ENCODE measurements around the gene GAS7. TPM values are rescaled to one million over a fixed set of nuclear protein-coding genes. Genes with fewer than 3 reads are reported as not detected.

GAS7 gene
- total and polyA plus RNA-seq, 4 donors, result 9.0 to 112 (median 46.1) TPM

DNA sequence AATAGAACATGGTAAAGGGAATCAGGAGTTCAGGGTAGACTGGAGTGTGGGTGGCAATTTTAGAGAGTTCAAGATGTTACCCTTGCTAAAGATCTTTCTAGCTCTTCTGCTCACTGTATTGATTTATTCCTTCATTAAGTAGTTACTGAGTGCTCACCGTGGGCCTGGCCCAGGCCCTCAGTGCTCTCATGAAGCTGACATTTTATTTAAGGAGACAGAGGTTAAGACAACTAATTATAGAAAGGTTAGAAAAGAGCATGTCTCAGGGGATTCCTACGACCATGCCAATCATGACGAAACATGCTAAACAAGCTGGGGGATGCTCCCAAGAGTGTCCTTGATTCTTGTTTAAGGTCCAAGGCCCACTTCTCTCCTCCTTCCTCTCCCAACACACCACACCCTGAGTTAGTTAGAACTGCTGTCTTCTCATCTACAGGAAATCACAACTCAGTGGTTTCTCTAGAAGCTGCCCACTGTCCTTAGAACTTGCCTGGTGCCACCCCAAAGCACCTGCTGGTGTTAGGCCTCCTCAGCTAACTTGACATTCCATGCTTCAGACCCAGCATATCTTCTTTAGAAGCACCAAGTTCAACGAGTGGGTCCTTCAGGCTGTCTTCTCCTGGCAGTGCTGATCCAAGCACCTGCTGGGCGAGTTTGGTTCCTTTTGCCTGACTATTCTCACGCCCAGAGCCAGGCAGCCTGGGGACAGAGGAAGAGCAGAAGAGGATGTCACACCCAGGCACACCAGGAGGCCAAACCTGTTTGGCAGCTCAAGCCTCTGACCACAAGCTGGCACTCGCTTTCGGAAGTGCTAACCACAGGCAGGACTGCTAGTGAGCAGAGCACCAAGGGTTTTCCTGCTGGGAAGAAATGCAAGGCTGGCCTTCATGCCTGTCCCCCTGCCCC lies 79.0 kb downstream of the GAS7 start:
- ATAC-seq (ENCODE audit: insufficient read depth, low FRiP score) (no peak), DNase-seq (peak in 2 of 3 donors; percentile 37 to 58)
- Histone ChIP-seq H3K4me1 (ENCODE audit: control insufficient read depth in 5 of 5, insufficient read depth in 5 of 5, low read length in 5 of 5) (peaks cover 0 to 62% (median 33%) of the 10 kb centered on the region in 5 donors), H3K36me3 (ENCODE audit: control insufficient read depth in 4 of 4, insufficient read depth in 4 of 4, low read length in 4 of 4) (no peaks in the 10 kb centered on the region), H3K9ac (ENCODE audit: insufficient read depth in 1 of 2, low read length in 2 of 2) (no peak overlapping the region), H3K27ac (ENCODE audit: low read depth in 1 of 2, low read length in 1 of 2) (peak overlapping the region; percentile 1 to 48), H3K9me3 (ENCODE audit: control insufficient read depth in 4 of 4, insufficient read depth in 3 of 4, low read length in 3 of 4) (peaks cover 0 to 2% (median 0%) of the 10 kb centered on the region in 4 donors), H3K27me3 (ENCODE audit: control insufficient read depth in 3 of 3, insufficient read depth in 3 of 3, low read length in 2 of 3) (no peaks in the 10 kb centered on the region), H3K4me3 (no peak overlapping the region)
- WGBS, 2 donors, result 29 to 31% methylated on average over 8 of the region's 8 CpGs
- TF ChIP-seq, protein P1, sequence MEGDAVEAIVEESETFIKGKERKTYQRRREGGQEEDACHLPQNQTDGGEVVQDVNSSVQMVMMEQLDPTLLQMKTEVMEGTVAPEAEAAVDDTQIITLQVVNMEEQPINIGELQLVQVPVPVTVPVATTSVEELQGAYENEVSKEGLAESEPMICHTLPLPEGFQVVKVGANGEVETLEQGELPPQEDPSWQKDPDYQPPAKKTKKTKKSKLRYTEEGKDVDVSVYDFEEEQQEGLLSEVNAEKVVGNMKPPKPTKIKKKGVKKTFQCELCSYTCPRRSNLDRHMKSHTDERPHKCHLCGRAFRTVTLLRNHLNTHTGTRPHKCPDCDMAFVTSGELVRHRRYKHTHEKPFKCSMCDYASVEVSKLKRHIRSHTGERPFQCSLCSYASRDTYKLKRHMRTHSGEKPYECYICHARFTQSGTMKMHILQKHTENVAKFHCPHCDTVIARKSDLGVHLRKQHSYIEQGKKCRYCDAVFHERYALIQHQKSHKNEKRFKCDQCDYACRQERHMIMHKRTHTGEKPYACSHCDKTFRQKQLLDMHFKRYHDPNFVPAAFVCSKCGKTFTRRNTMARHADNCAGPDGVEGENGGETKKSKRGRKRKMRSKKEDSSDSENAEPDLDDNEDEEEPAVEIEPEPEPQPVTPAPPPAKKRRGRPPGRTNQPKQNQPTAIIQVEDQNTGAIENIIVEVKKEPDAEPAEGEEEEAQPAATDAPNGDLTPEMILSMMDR (IDR thresholded peaks at IDR 0.05; ENCODE audit: control extremely low read depth, extremely low read depth), result no peak

DNA sequence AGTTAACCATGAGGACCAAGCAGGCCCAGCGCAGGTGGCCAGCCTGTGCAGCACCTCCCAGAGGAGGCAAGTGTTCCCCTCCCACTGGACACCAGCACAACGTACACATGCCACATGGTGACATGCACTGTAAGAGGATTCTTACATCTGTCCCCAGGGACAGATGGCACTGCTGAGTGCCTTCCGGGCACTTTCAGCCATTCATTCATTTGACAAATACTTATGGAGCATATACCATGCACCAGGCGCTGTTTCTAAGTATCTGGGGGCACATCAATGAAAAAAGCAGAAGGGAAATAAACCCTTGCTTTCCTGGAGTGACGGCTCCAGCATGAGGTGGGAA lies 79.6 kb downstream of the GAS7 start:
- peaks cover 0 to 62% (median 28%) of the 10 kb centered on the region in 5 donors for H3K4me1 ChIP-seq (ENCODE audit: control insufficient read depth in 5 of 5, insufficient read depth in 5 of 5, low read length in 5 of 5)
- 65 to 80% methylated on average over 5 of the region's 5 CpGs for WGBS, 2 donors
- H3K36me3 ChIP-seq (ENCODE audit: control insufficient read depth in 4 of 4, insufficient read depth in 4 of 4, low read length in 4 of 4), result no peaks in the 10 kb centered on the region
- peaks cover 0 to 2% (median 0%) of the 10 kb centered on the region in 4 donors for H3K9me3 ChIP-seq (ENCODE audit: control insufficient read depth in 4 of 4, insufficient read depth in 3 of 4, low read length in 3 of 4)
- ATAC-seq (ENCODE audit: insufficient read depth, low FRiP score), result no peak
- no peak for DNase-seq
- no peak overlapping the region for H3K9ac ChIP-seq (ENCODE audit: insufficient read depth in 1 of 2, low read length in 2 of 2)
- H3K4me3 ChIP-seq, result no peak overlapping the region
- H3K27me3 ChIP-seq (ENCODE audit: control insufficient read depth in 3 of 3, insufficient read depth in 3 of 3, low read length in 2 of 3), result no peaks in the 10 kb centered on the region
- H3K27ac ChIP-seq (ENCODE audit: low read depth in 1 of 2, low read length in 1 of 2), result no peak overlapping the region
- TF ChIP-seq, protein P1 (IDR thresholded peaks at IDR 0.05; ENCODE audit: control extremely low read depth, extremely low read depth), result no peak

DNA sequence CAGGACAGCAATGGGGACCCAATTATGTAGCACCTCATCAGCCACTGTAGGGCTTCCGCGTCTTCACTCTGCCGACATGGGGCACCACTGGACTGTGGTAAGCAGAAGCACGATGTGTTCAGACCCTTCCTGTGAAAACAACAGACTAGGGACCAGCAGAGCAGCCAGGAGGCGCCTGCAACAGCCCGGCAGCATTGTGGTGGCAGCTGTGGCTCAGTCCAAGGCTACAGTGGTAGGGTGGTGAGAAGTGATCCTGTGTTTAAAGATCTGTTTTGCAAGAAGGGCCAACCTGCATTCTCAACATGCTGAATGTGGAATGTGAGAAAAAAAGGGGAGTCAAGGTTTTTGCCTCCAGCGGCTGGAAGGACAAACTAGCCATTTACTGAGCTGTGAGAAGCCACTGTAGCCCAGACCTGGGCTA lies 80.8 kb downstream of the GAS7 start:
- DNase-seq, result peak; percentile 66 to 77 (median 67)
- no peak for ATAC-seq (ENCODE audit: insufficient read depth, low FRiP score)
- Histone ChIP-seq H3K27me3 (ENCODE audit: control insufficient read depth in 3 of 3, insufficient read depth in 3 of 3, low read length in 2 of 3) (no peaks in the 10 kb centered on the region), H3K9ac (ENCODE audit: insufficient read depth in 1 of 2, low read length in 2 of 2) (no peak overlapping the region), H3K4me1 (ENCODE audit: control insufficient read depth in 5 of 5, insufficient read depth in 5 of 5, low read length in 5 of 5) (peaks cover 0 to 64% (median 28%) of the 10 kb centered on the region in 5 donors), H3K4me3 (no peak overlapping the region), H3K27ac (ENCODE audit: low read depth in 1 of 2, low read length in 1 of 2) (peak overlapping the region in 1 of 2 donors; percentile 28), H3K36me3 (ENCODE audit: control insufficient read depth in 4 of 4, insufficient read depth in 4 of 4, low read length in 4 of 4) (no peaks in the 10 kb centered on the region), H3K9me3 (ENCODE audit: control insufficient read depth in 4 of 4, insufficient read depth in 3 of 4, low read length in 3 of 4) (peaks cover 0 to 2% (median 0%) of the 10 kb centered on the region in 4 donors)
- TF ChIP-seq, protein P1 (IDR thresholded peaks at IDR 0.05; ENCODE audit: control extremely low read depth, extremely low read depth), result no peak
- WGBS, 2 donors, result 28 to 53% methylated on average over 7 of the region's 7 CpGs
